H1 (cell line): Measurements from ENCODE around the gene SMIM35. TPM values are rescaled to one million over a fixed set of nuclear protein-coding genes. Genes with fewer than 3 reads are reported as not detected.

Source experiments
- CTBP2 ChIP-seq: IDR thresholded peaks from 2 replicates; pipeline ENCODE4 v1.7.0; 2011; ENCODE audit warnings: borderline replicate concordance, mild to moderate bottlenecking, moderate library complexity, mixed read lengths, low read length; ENCODE audit not compliant: insufficient read depth, insufficient read length
- CTCF ChIP-seq, 3 experiments: IDR thresholded peaks; 1 replicate in 2 of 3; 2 replicates in 1 of 3; pipeline versions ENCODE4 v1.5.1 to v1.6.1; 2011; ENCODE audit warnings: low read length in 3 of 3, mild to moderate bottlenecking in 3 of 3, inconsistent platforms in 2 of 3, low read depth in 1 of 3, moderate library complexity in 1 of 3; ENCODE audit not compliant: insufficient read depth in 1 of 3; ENCODE audit errors: control extremely low read depth in 1 of 3
- GABPA ChIP-seq: IDR thresholded peaks from 2 replicates; pipeline ENCODE4 v1.6.1; 2011; ENCODE audit warnings: mild to moderate bottlenecking, low read length, moderate library complexity, borderline replicate concordance; ENCODE audit not compliant: insufficient read depth
- HDAC2 ChIP-seq, 2 experiments: fragments of 300-600 bp in 1 of 2; sonication (generic) in 1 of 2; IDR thresholded peaks; 2 replicates each; pipeline ENCODE4 v1.6.1; 2011 to 2012; ENCODE audit warnings: low read depth in 2 of 2, low read length in 2 of 2, mild to moderate bottlenecking in 2 of 2, moderate library complexity in 2 of 2, borderline replicate concordance in 1 of 2, inconsistent platforms in 1 of 2
- SAP30 ChIP-seq: fragments of 300-600 bp; sonication (generic); IDR thresholded peaks from 2 replicates; pipeline ENCODE4 v1.7.1; 2012; ENCODE audit warnings: low read length, moderate library complexity, mild to moderate bottlenecking, inconsistent platforms; ENCODE audit not compliant: insufficient read depth, insufficient replicate concordance
- TEAD4 ChIP-seq: IDR thresholded peaks from 2 replicates; pipeline ENCODE4 v1.6.1; 2012; ENCODE audit warnings: low read depth, low read length, inconsistent platforms, mixed read lengths
- polyA plus RNA-seq, 7 experiments: library from polyadenylated mRNA; depleted of rRNA in 3 of 7; stranded (reverse) in 5 of 7; unstranded in 2 of 7; fragments of >200 nt in 5 of 7; fragments of 200-250 nt in 2 of 7; gene quantifications; 1 replicate in 5 of 7; 2 replicates in 1 of 7; 4 replicates in 1 of 7; pipeline versions ENCODE4 v1.2.1 to v1.2.3, GENCODE V29; 2011 to 2013; ENCODE audit warnings: missing spikeins in 2 of 7, mixed read lengths in 2 of 7
- total RNA-seq: library from RNA; stranded (reverse); fragmentation: NEBNext Ultra II Directional; extraction: Animal tissue kit (Norgen Biotek cat#: 25700); gene quantifications from 2 replicates; pipeline ENCODE4 v1.2.1, GENCODE V29; 2021

SMIM35 gene
- total and polyA plus RNA-seq, 2 of the 8 experiments (the other 6 are each of a cell fraction or from before 2014, with no cell fraction given): not detected

DNA sequence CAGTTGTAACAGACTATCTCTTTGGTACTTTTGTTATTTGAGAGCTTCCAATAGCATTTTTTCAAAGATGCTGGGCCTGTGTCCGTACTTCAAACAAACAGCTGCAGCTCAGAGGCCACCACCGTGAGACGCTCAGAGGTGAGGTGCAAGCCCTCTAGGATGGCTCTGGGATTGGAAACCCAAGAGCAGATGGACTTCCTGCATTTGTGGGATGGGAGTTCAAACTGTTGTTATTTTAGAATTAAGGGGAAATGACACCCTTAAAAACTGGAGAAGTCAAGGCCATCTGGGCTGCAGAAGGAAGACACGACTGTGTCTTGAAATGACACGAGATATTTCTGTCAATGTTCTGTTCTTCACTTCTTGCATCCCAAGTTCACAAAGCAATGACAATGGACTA lies 109.7 kb downstream of the SMIM35 start (continued):
- TF ChIP-seq HDAC2 (IDR thresholded peaks at IDR 0.05; ENCODE audit: borderline replicate concordance in 1 of 2, low read depth in 2 of 2, low read length in 2 of 2) (no peak), GABPA (no peak), SAP30 (no peak), TEAD4 (no peak), CTCF (IDR thresholded peaks at IDR 0.05; ENCODE audit: control extremely low read depth in 1 of 3, insufficient read depth in 1 of 3, low read depth in 1 of 3, low read length in 3 of 3) (no peak), CTBP2 (no peak)
